K562 (cell line): ENCODE results near the gene SMG6.

Experiments
- CTCF ChIP-seq, 3 experiments: IDR thresholded peaks in 2 of 3; conservative IDR thresholded peaks in 1 of 3; 2 replicates each; pipeline ENCODE4 v1.5.1; 2011 to 2012; ENCODE audit warnings: low read length in 3 of 3, mild to moderate bottlenecking in 3 of 3, control low read depth in 2 of 3, improper control_type of control experiment in 1 of 3, inconsistent platforms in 1 of 3, low read depth in 1 of 3, mixed read lengths in 1 of 3, moderate library complexity in 1 of 3; ENCODE audit not compliant: insufficient read depth in 2 of 3
- EGR1 ChIP-seq: fragments of 450-650 bp; conservative IDR thresholded peaks from 2 replicates; pipeline ENCODE4 v1.6.1; 2017; ENCODE audit warnings: mild to moderate bottlenecking
- KLF13 ChIP-seq: fragments of 450-650 bp; IDR thresholded peaks from 2 replicates; pipeline ENCODE4 v1.6.1; 2016; ENCODE audit warnings: missing genetic modification characterization, low read depth, mild to moderate bottlenecking, missing compliant biosample characterization, moderate library complexity, borderline replicate concordance
- PHF8 ChIP-seq: fragments of 200-600 bp; sonication (generic); IDR thresholded peaks from 2 replicates; pipeline ENCODE4 v1.6.1; 2012; ENCODE audit warnings: mixed run types, mild to moderate bottlenecking, inconsistent platforms, low read length, moderate library complexity, borderline replicate concordance
- RAD21 ChIP-seq, 2 experiments: fragments of 250-450 bp in 1 of 2; fragments of 450-650 bp in 1 of 2; sonication (Bioruptor Pico) in 1 of 2; formaldehyde crosslinking in 1 of 2; IDR thresholded peaks in 1 of 2; conservative IDR thresholded peaks in 1 of 2; 2 replicates each; pipeline versions ENCODE4 v1.4.0 to v1.8.0; 2020 to 2022; ENCODE audit warnings: mild to moderate bottlenecking in 2 of 2, moderate library complexity in 1 of 2
- REST ChIP-seq, 2 experiments: fragments of 450-650 bp; formaldehyde crosslinking in 1 of 2; IDR thresholded peaks; 2 replicates each; pipeline versions ENCODE4 v1.4.0 to v1.6.1; 2014 to 2020; ENCODE audit warnings: mild to moderate bottlenecking in 2 of 2, borderline replicate concordance in 1 of 2, low read depth in 1 of 2
- SAFB2 ChIP-seq: fragments of 200-400 bp; formaldehyde crosslinking; IDR thresholded peaks from 2 replicates; pipeline ENCODE4 v1.6.1; 2018; ENCODE audit warnings: borderline replicate concordance, low read length, low read depth, moderate library complexity; ENCODE audit not compliant: severe bottlenecking
- ZKSCAN8 ChIP-seq: fragments of 200-800 bp; sonication (Bioruptor generic); IDR thresholded peaks from 2 replicates; pipeline ENCODE4 v1.6.1; 2016; ENCODE audit warnings: missing genetic modification characterization, missing compliant biosample characterization
- ZNF232 ChIP-seq: sonication (generic); formaldehyde crosslinking; IDR thresholded peaks from 2 replicates; pipeline ENCODE4 v1.8.0; 2022; ENCODE audit warnings: mild to moderate bottlenecking, missing genetic modification reagents

- TF ChIP-seq ZNF232 (CRISPR knock-in tag) (no peak), PHF8 (no peak), SAFB2 (no peak), ZKSCAN8 (no peak), KLF13 (no peak), CTCF (IDR thresholded peaks at IDR 0.05 in 2 of 3, conservative IDR thresholded peaks at IDR 0.05 in 1 of 3; ENCODE audit: insufficient read depth in 2 of 3, low read depth in 1 of 3, low read length in 3 of 3) (no peak), REST (IDR thresholded peaks at IDR 0.05; ENCODE audit: borderline replicate concordance) (0 out of 2 replicates have a peak, but pooled peaks have one; percentile 9), REST (CRISPR knock-in tag; IDR thresholded peaks at IDR 0.05; ENCODE audit: low read depth) (no peak), EGR1 (no peak), RAD21 (CRISPR knock-in tag; conservative IDR thresholded peaks at IDR 0.05 in 1 of 2, IDR thresholded peaks at IDR 0.05 in 1 of 2) (no peak)
These were observed 249.4 kb downstream of the SMG6 start for GRCh38 chr17:2054262-2054511.
